ENCODE data around the gene ATF7. TPM values are rescaled to one million over a fixed set of nuclear protein-coding genes. Genes with fewer than 3 reads are reported as not detected.

The ATF7 gene
- total RNA-seq, 1 donor, result 28.6 TPM

DNA sequence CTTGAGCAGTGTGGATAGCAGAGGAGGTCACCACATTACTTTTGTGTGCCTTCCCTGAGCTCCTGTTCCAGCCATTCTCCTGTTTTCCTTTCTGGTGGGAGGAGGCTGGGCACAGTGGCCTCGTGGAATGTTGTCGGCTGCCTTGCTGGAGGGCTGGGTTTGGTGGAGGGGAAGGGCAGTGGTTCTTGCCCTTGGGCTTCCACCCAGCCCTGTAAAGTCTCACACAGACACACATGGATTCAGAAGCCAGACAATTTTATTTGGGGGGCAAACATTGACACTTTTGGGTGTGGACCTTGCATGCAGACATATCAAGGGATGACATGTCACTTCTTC is 119.8 kb downstream of the ATF7 start:
- no peak for DNase-seq (ENCODE audit: low read depth)
- TF ChIP-seq, protein P1, sequence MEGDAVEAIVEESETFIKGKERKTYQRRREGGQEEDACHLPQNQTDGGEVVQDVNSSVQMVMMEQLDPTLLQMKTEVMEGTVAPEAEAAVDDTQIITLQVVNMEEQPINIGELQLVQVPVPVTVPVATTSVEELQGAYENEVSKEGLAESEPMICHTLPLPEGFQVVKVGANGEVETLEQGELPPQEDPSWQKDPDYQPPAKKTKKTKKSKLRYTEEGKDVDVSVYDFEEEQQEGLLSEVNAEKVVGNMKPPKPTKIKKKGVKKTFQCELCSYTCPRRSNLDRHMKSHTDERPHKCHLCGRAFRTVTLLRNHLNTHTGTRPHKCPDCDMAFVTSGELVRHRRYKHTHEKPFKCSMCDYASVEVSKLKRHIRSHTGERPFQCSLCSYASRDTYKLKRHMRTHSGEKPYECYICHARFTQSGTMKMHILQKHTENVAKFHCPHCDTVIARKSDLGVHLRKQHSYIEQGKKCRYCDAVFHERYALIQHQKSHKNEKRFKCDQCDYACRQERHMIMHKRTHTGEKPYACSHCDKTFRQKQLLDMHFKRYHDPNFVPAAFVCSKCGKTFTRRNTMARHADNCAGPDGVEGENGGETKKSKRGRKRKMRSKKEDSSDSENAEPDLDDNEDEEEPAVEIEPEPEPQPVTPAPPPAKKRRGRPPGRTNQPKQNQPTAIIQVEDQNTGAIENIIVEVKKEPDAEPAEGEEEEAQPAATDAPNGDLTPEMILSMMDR (IDR thresholded peaks at IDR 0.05; ENCODE audit: insufficient read depth, low read length), result no peak
- H3K4me3 ChIP-seq (ENCODE audit: low read depth, low read length), result no peak overlapping the region

DNA sequence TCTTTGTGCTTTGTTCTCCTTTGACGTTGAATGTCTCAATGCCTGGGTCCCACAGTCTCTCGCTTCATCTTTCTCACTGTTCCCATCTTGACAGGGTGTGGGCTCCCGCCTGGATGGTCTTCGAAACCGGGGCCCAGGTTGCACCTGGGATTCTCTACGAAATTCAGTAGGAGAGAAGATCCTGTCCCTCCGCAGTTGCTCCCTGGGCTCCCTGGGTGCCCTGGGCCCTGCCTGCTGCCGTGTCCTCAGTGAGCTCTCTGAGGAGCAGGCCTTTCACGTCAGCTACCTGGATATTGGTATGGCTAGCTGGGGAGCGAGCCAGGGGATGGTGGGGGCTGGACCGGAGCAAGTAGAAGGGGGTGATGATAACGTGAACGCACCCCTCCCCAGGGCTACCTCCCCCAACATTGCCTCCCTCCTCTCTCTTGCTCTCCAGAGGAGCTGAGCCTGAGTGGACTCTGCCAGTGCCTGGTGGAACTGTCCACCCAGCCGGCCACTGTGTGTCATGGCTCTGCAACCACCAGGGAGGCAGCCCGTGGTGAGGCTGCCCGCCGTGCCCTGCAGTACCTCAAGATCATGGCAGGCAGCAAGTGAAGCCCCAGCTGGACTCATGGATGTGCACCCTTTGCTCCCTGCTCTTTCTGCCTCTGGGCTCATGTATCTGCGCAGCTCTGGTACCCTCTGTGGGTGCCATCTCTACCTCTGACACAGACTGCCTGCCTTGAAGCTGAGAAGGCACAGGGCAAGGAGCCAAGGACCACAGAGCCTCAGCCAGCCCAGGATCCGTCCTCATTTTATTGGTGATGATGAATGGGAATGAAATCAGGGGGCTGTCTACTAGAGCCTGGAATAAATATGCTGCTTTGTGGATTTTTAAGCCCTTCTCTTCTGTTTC is 120.4 kb downstream of the ATF7 start:
- peak; percentile 34 for DNase-seq (ENCODE audit: low read depth)
- TF ChIP-seq, protein P1 (IDR thresholded peaks at IDR 0.05; ENCODE audit: insufficient read depth, low read length), result no peak
- H3K4me3 ChIP-seq (ENCODE audit: low read depth, low read length), result no peak overlapping the region

DNA sequence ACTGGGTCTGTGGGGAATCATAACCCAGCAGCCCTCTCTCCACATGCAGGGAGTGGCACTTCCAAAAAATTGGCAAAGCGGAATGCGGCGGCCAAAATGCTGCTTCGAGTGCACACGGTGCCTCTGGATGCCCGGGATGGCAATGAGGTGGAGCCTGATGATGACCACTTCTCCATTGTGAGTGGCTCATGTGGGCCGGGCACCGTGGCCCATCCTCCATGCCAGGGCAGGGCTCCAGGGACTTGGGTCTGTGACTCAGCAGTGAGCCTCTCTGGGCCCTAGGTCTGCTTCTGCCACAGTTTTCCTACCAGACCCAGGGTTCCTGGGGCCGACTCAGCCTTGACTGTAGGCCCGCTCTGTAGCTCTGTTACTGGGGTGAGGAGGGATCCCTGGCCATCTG is 121.1 kb downstream of the ATF7 start:
- no peak overlapping the region for H3K4me3 ChIP-seq (ENCODE audit: low read depth, low read length)
- peak; percentile 69 for DNase-seq (ENCODE audit: low read depth)
- TF ChIP-seq, protein P1 (IDR thresholded peaks at IDR 0.05; ENCODE audit: insufficient read depth, low read length), result no peak

DNA sequence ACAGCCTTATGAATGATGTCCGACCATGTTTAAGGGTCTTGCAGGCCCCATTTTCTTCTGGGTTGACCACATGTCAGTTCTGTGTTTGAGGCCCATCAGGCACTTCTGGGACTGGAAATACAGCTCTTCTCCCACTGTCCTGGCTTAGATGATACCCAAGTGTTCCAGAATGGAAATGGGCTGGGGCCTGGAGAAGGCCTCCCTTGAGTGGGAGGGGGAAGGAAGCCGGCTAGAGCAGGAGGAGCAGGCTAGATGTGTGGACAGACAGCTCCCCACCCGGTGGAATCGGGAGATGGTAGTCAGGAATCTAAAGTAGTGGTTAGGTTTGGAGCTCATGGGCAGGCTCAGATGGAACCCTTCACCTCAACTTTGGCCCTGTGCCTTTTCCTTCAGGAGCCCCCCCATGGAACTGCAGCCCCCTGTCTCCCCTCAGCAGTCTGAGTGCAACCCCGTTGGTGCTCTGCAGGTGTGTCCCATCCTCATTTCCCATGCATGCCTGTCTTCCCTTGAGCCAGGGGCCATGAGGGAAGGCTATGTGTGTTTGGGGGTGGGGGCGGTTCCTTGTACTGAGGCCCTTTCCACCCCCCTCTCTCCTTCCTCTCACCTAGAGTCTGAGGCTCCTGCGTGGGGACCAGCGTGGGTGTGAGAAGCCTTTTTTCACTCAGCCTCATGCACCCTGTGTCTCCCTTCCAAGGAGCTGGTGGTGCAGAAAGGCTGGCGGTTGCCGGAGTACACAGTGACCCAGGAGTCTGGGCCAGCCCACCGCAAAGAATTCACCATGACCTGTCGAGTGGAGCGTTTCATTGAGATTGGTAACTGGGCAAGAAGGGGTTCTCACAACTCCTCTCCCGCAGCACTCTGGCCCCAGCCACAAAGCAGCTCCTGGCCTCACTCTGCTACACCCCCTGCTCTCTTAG is 121.9 kb downstream of the ATF7 start:
- TF ChIP-seq, protein P1 (IDR thresholded peaks at IDR 0.05; ENCODE audit: insufficient read depth, low read length), result peak; percentile 9
- no peak overlapping the region for H3K4me3 ChIP-seq (ENCODE audit: low read depth, low read length)
- no peak for DNase-seq (ENCODE audit: low read depth)

DNA sequence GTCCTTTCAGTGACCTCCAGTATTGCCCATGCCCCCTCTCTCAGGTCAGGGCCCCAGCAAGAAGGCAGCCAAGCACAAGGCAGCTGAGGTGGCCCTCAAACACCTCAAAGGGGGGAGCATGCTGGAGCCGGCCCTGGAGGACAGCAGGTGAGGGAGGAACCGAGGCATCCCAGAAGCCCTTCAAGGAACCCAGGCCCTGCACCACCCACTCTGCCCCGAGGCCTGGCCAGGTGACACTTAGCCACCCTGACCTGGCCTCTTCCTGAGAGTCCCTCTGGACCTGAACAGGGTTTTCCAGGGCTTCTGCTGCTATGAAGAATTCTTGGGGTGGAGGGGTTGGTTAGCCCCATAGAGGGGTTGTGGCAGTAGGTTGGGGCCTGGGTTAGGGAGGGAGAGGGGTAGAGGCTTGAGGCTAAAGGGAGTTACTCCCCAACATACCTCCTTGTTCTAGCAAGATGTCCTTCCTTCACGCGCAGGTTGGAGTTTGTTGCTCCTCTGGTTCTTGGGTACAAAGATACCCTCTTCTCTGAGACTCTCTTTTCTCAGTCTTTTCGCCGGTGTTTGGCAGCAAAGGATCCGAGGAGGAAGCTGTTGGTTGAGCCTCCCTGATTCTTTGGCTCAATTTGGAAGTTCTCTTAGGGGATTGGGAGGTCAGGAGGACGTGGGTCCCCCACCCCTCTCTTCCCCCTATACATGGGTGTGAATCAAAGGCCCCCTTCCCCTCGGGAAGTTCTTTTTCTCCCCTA is 123.0 kb downstream of the ATF7 start:
- TF ChIP-seq, protein P1 (IDR thresholded peaks at IDR 0.05; ENCODE audit: insufficient read depth, low read length), result no peak
- no peak for DNase-seq (ENCODE audit: low read depth)
- peak overlapping the region; percentile 44 for H3K4me3 ChIP-seq (ENCODE audit: low read depth, low read length)

DNA sequence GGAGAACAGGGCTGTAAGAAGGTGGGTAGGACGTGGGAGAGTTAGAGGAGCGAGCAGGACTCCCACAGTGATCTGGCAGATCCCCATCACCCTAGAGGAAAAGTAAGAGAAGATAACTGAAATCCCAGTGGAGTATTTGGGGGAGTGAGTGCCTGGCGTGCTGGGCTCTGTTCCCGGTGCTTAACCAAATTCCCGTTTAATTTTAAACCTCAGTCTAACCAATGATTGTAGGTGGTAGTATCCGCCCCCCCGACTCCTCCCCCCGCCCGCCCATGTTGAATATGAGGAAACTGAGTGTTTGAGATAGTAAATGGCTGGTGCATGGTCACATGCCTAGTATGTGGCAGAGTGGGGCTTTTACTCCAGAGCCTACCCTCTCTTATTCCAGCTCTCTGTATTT is 123.9 kb downstream of the ATF7 start:
- peak overlapping the region; percentile 80 for H3K4me3 ChIP-seq (ENCODE audit: low read depth, low read length)
- TF ChIP-seq, protein P1 (IDR thresholded peaks at IDR 0.05; ENCODE audit: insufficient read depth, low read length), result no peak
- DNase-seq (ENCODE audit: low read depth), result peak; percentile 86
